Kidney epithelial cell (primary cell): ENCODE measurements around the gene KCTD15. TPM values are rescaled to one million over a fixed set of nuclear protein-coding genes. Genes with fewer than 3 reads are reported as not detected.

Source experiments
- DNase-seq: peaks from one replicate; pipeline ENCODE4 v3.0.0-alpha.2; 2010; ENCODE audit warnings: low read depth
- H3K27me3 ChIP-seq: 2 replicates; pipeline ENCODE4 v1.6.0; 2011; ENCODE audit warnings: low read length; ENCODE audit not compliant: control insufficient read depth, insufficient read depth
- H3K36me3 ChIP-seq: 2 replicates; pipeline ENCODE4 v1.5.1; 2011; ENCODE audit warnings: low read length; ENCODE audit not compliant: control insufficient read depth, insufficient read depth
- H3K4me3 ChIP-seq: 2 replicates; pipeline ENCODE4 v1.5.1; 2011; ENCODE audit warnings: low read depth, mild to moderate bottlenecking, control low read depth, low read length
- total RNA-seq: library from RNA; depleted of rRNA; stranded (reverse); fragments of >200 nt; gene quantifications from 2 replicates; pipeline ENCODE4 v1.2.3, GENCODE V29; 2015
- TF ChIP-seq, protein P1 (sequence below): IDR thresholded peaks from 2 replicates; pipeline ENCODE4 v1.5.1; 2011; ENCODE audit warnings: mild to moderate bottlenecking, moderate library complexity, low read length, control low read depth, inconsistent platforms; ENCODE audit not compliant: insufficient read depth, poor library complexity, severe bottlenecking

The KCTD15 gene
- total RNA-seq, 1 donor from 2014 or later = 73.5 TPM

DNA sequence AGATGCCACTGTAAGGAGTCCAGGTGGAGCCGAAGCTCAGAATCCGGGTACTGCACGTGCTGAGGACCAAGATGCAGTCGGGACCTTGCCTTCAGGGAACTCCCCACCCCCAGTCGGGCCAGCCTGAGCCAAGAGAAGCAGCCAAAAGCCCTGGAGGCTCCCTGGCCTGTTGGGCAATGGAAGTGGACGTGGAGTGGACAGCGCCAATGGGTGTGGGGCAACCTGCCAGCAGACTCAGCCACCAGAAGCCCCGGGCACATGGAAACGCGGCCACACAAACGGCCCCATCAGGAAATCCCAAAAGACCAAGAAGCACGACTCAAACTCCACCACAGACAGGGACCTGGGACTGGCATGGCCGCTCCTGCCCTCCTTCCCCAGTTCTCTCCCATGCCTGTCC, 30.0 kb upstream of the KCTD15 start:
- TF ChIP-seq, protein P1, sequence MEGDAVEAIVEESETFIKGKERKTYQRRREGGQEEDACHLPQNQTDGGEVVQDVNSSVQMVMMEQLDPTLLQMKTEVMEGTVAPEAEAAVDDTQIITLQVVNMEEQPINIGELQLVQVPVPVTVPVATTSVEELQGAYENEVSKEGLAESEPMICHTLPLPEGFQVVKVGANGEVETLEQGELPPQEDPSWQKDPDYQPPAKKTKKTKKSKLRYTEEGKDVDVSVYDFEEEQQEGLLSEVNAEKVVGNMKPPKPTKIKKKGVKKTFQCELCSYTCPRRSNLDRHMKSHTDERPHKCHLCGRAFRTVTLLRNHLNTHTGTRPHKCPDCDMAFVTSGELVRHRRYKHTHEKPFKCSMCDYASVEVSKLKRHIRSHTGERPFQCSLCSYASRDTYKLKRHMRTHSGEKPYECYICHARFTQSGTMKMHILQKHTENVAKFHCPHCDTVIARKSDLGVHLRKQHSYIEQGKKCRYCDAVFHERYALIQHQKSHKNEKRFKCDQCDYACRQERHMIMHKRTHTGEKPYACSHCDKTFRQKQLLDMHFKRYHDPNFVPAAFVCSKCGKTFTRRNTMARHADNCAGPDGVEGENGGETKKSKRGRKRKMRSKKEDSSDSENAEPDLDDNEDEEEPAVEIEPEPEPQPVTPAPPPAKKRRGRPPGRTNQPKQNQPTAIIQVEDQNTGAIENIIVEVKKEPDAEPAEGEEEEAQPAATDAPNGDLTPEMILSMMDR = no peak
- no peaks in the 10 kb centered on the region for H3K36me3 ChIP-seq
- no peak overlapping the region for H3K4me3 ChIP-seq
- DNase-seq = no peak
- peaks cover 3% of the 10 kb centered on the region for H3K27me3 ChIP-seq

DNA sequence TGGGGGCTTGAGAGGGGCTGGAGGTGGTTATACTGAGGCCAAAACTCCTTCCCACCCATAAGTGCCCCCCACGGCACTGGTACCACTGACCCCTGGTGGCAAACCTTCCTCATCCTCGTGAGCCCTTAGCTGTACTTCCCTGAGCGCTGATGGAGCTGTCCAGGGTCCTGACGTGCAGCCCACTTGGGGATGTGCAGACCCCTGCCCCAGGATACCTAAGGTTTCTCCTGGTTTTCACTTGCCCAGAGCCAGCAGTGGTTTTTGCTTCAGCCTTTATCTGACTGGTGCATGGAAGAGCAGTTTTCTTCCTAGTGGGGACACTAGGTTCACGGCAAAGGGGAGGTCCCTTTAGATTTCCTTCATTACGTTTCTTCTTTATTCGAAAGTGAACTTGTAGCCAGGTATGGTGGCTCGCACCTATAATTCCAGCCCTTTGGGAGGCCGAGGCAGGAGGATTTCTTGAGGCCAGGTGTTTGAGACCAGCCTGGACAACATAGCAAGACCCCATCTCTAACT, 28.7 kb upstream of the KCTD15 start:
- Histone ChIP-seq H3K36me3 (no peaks in the 10 kb centered on the region), H3K27me3 (peaks cover 5% of the 10 kb centered on the region), H3K4me3 (no peak overlapping the region)
- DNase-seq = no peak
- TF ChIP-seq, protein P1 = peak; percentile 32

GRCh38 chr19:33769208-33769607, 27.5 kb upstream of the KCTD15 start:
- no peaks in the 10 kb centered on the region for H3K36me3 ChIP-seq
- H3K4me3 ChIP-seq = no peak overlapping the region
- peaks cover 5% of the 10 kb centered on the region for H3K27me3 ChIP-seq
- TF ChIP-seq, protein P1 = no peak
- DNase-seq = no peak

- no peak for DNase-seq
- no peak overlapping the region for H3K4me3 ChIP-seq
- H3K27me3 ChIP-seq = peaks cover 6% of the 10 kb centered on the region
- TF ChIP-seq, protein P1 = no peak
- H3K36me3 ChIP-seq = no peaks in the 10 kb centered on the region
Observed at GRCh38 chr19:33770107-33770506, 26.6 kb upstream of the KCTD15 start.

GRCh38 chr19:33771384-33772101, 25.1 kb upstream of the KCTD15 start:
- Histone ChIP-seq H3K27me3 (peaks cover 7% of the 10 kb centered on the region), H3K4me3 (no peak overlapping the region), H3K36me3 (no peaks in the 10 kb centered on the region)
- no peak for DNase-seq
- TF ChIP-seq, protein P1 = peak; percentile 81

DNA sequence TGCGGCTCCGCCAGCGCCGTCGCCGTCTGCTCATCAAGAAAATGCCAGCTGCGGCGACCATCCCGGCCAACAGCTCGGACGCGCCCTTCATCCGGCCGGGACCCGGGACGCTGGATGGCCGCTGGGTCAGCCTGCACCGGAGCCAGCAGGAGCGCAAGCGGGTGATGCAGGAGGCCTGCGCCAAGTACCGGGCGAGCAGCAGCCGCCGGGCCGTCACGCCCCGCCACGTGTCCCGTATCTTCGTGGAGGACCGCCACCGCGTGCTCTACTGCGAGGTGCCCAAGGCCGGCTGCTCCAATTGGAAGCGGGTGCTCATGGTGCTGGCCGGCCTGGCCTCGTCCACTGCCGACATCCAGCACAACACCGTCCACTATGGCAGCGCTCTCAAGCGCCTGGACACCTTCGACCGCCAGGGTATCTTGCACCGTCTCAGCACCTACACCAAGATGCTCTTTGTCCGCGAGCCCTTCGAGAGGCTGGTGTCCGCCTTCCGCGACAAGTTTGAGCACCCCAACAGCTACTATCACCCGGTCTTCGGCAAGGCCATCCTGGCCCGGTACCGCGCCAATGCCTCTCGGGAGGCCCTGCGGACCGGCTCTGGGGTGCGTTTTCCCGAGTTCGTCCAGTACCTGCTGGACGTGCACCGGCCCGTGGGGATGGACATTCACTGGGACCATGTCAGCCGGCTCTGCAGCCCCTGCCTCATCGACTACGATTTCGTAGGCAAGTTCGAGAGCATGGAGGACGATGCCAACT, 24.4 kb upstream of the KCTD15 start:
- Histone ChIP-seq H3K4me3 (no peak overlapping the region), H3K36me3 (no peaks in the 10 kb centered on the region), H3K27me3 (peaks cover 7% of the 10 kb centered on the region)
- DNase-seq = no peak
- TF ChIP-seq, protein P1 = no peak
